ENCODE results near the gene OR2T11. TPM values are rescaled to one million over a fixed set of nuclear protein-coding genes. Genes with fewer than 3 reads are reported as not detected.
A peak's percentile ranks its signal among the peaks of the same experiment; 100 is the strongest.

The OR2T11 gene
- total RNA-seq, 1 donor from 2014 or later: not detected

DNA sequence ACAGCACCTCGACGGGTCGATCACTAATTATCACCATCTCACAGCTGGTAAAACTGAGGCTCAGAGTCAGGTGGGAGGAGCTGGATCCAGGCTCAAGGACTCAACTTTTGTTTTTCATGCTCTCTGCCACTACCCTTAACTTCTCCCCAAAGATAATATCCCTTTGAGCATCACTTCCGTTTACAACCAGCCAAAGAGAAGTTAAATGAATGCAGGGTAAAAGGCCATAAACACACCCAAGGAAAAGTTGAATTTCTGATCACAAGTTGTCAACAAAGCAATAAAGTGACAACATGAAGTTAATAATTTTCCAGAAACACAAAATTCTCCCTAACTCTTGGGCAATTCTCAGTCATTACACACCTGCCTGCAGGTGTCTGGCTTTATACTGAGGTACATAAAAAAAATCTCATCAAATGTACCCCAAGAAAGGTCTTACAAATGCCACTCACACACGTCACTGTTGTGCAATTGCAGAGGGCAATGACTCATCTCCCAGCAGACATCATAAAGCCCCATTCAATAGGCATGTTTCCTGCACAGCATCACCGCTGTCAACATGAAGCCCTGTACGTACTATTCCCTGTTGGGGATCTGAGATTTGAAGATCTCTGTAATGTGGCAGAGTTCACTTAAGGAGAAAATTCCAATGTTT, 3.4 kb downstream of the OR2T11 start:
- no peak overlapping the region for H3K4me3 ChIP-seq (ENCODE audit: low read depth, low read length)
- DNase-seq (ENCODE audit: low read depth): peak; percentile 32
- TF ChIP-seq, protein P1, sequence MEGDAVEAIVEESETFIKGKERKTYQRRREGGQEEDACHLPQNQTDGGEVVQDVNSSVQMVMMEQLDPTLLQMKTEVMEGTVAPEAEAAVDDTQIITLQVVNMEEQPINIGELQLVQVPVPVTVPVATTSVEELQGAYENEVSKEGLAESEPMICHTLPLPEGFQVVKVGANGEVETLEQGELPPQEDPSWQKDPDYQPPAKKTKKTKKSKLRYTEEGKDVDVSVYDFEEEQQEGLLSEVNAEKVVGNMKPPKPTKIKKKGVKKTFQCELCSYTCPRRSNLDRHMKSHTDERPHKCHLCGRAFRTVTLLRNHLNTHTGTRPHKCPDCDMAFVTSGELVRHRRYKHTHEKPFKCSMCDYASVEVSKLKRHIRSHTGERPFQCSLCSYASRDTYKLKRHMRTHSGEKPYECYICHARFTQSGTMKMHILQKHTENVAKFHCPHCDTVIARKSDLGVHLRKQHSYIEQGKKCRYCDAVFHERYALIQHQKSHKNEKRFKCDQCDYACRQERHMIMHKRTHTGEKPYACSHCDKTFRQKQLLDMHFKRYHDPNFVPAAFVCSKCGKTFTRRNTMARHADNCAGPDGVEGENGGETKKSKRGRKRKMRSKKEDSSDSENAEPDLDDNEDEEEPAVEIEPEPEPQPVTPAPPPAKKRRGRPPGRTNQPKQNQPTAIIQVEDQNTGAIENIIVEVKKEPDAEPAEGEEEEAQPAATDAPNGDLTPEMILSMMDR (conservative IDR thresholded peaks at IDR 0.05; ENCODE audit: low read depth, low read length): no peak

DNA sequence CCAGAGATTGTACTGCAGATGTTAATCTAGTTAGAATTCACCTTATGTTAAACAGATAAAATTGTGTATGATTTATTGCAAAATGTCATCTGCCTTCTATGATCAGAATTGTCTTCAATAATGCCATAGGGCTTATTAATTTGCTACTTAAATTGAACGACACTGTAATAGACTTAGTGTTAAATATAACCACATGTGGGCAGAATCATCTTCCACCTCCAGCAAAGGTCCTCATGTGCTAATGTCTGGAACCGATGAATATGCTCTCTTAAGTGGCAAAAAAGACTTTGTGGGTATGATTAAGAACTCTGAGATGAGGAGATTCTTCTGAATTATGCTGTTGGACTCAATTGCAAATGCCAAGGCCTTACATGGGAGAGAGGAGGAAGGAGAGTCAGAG, 4.3 kb downstream of the OR2T11 start:
- DNase-seq (ENCODE audit: low read depth): no peak
- TF ChIP-seq, protein P1 (conservative IDR thresholded peaks at IDR 0.05; ENCODE audit: low read depth, low read length): no peak
- H3K4me3 ChIP-seq (ENCODE audit: low read depth, low read length): no peak overlapping the region

DNA sequence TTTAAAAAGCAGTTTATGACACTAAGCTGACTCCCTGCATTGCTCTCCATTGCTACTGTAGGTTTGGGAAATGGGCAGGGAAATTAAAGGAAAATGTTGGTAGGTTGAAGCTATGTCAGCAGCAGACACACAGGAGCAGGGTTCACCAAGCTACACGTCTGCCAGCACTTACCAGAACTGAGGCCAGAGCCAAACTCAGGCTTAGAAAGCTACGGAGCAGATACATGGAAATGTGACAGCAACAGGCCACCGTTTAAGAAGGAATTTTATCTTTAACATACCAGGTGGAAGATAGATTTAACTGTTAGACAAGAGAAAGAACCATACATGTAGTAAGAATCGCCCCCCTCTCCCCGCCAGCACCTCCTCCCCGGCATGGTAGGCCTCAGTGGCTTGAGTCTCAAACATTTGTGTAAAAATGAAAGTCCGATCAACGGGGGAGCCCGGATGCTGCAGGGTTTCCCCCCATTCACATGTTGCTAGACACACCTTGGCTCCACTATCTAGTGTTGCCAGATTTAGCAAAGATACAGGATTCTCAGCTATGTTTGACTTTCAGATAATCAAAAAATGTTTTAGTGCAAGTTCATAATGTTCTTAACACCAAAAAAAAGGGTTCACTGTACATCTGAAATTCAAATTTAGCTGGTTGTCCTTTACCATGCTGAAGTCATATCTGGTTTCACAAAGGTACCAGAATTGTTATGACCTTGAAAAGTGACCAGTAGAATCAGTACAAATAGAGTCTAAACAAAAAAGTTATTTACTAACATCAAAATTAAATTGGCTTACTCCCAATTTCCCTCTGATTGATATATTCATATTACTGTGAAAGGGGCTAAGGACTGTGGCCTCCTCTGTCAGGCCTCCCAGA, 6.7 kb downstream of the OR2T11 start:
- TF ChIP-seq, protein P1 (conservative IDR thresholded peaks at IDR 0.05; ENCODE audit: low read depth, low read length): no peak
- no peak overlapping the region for H3K4me3 ChIP-seq (ENCODE audit: low read depth, low read length)
- DNase-seq (ENCODE audit: low read depth): no peak

DNA sequence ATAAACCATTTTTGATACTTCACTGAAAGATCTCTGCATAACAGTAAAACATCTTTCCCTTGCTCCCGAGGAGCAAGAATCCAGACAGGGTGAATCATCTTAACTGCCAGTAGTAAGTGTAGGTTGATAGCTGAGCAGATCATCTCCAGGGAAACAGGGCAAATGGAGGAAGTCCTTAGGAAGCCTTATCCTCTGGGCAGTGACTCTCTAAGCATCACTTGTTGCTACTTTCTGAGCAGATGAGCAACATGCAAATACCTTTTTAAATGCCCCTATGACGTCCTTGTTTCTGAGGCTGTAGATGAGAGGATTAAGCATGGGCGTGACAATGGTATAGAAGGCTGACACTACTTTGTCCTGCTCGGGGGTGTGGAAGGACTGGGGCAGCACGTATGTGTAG, 8.9 kb downstream of the OR2T11 start:
- TF ChIP-seq, protein P1 (conservative IDR thresholded peaks at IDR 0.05; ENCODE audit: low read depth, low read length): no peak
- no peak for DNase-seq (ENCODE audit: low read depth)
- no peak overlapping the region for H3K4me3 ChIP-seq (ENCODE audit: low read depth, low read length)

DNA sequence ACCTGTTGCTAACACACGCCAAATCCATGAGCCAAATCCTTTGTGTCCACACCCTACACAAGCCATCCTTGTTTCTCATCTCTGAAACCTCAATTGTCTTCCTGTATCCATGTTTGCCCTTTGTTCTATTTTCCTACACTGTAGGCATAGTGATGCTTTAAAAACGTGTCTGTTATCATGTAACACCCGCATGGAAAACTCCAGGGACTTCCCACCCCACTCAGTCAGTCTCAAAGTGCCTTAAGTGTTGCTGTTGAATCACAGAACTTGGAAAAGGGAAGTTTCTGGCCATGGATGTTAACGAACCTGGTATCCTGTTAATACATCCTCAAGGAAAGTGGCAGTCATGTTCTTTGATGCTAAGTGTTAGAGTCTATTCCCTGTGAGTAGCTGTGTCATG, 9.7 kb downstream of the OR2T11 start:
- DNase-seq (ENCODE audit: low read depth): no peak
- no peak overlapping the region for H3K4me3 ChIP-seq (ENCODE audit: low read depth, low read length)
- TF ChIP-seq, protein P1 (conservative IDR thresholded peaks at IDR 0.05; ENCODE audit: low read depth, low read length): no peak

DNA sequence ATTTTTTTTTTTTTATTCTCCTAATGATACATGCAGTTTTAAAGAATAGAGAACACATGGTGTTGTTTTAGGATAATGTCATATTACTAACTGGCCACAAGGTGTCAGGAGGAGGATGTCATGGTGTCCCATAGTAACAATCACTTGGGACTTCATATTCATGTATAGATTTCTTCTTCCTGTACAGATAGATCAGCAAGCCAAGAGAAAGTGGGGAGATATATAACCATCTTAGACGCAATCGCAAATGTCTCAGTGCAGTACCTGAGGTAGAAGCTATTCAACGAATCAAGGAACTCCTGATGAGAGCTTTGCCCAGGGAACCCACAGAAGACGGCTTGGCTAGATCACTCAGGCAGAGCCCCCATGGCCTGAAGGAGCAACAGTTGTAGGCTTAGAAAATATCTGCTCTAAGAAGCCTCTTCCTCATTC, 12.3 kb downstream of the OR2T11 start:
- H3K4me3 ChIP-seq (ENCODE audit: low read depth, low read length): no peak overlapping the region
- no peak for DNase-seq (ENCODE audit: low read depth)
- TF ChIP-seq, protein P1 (conservative IDR thresholded peaks at IDR 0.05; ENCODE audit: low read depth, low read length): peak; percentile 70

Measured in epithelial cell of proximal tubule (primary cell).